Neural cell (in vitro differentiated cells): ENCODE data around the gene ATP8B3. TPM values are rescaled to one million over a fixed set of nuclear protein-coding genes. Genes with fewer than 3 reads are reported as not detected.

Experiments
- H2AFZ ChIP-seq: fragments of 200-600, 300-800 bp; sonication (generic), shearing (Covaris generic); 2 replicates; pipeline ENCODE4 v1.6.0; 2014; ENCODE audit warnings: low read depth, mild to moderate bottlenecking, antibody characterized with exemption, low read length, moderate library complexity
- H3F3A ChIP-seq: fragments of 200-600 bp; shearing (Covaris generic); 2 replicates; pipeline ENCODE4 v1.6.1; 2016; ENCODE audit warnings: mild to moderate bottlenecking, moderate library complexity, mixed read lengths, antibody characterized with exemption, low read length; ENCODE audit not compliant: insufficient read depth, poor library complexity, severe bottlenecking
- H3K27ac ChIP-seq: fragments of 200-600, 300-800 bp; sonication (generic), shearing (Covaris generic); 2 replicates; pipeline ENCODE4 v1.5.1; 2014; ENCODE audit warnings: mild to moderate bottlenecking, low read length, moderate library complexity
- H3K27me3 ChIP-seq: fragments of 300-800, 200-600 bp; sonication (generic), shearing (Covaris generic); 2 replicates; pipeline ENCODE4 v1.6.0; 2014; ENCODE audit warnings: mild to moderate bottlenecking, low read depth, low read length, moderate library complexity; ENCODE audit not compliant: insufficient read depth
- H3K36me3 ChIP-seq: fragments of 300-800, 200-600 bp; sonication (generic), shearing (Covaris generic); 2 replicates; pipeline ENCODE4 v1.5.1; 2014; ENCODE audit warnings: mild to moderate bottlenecking, antibody characterized with exemption, low read length, moderate library complexity; ENCODE audit not compliant: insufficient read depth
- H3K4me2 ChIP-seq: fragments of 300-800, 200-600 bp; sonication (generic), shearing (Covaris generic); 2 replicates; pipeline ENCODE4 v1.6.0; 2014; ENCODE audit warnings: mild to moderate bottlenecking, low read length
- H3K4me3 ChIP-seq: fragments of 300-800, 200-600 bp; sonication (generic), shearing (Covaris generic); 2 replicates; pipeline ENCODE4 v1.5.1; 2014; ENCODE audit warnings: mild to moderate bottlenecking, low read length, moderate library complexity
- H3K79me2 ChIP-seq: fragments of 200-600 bp; shearing (Covaris generic); replicated peaks from 2 replicates; pipeline ENCODE4 v1.6.0; 2014; ENCODE audit warnings: mild to moderate bottlenecking, low read length, moderate library complexity; ENCODE audit not compliant: insufficient read depth
- H3K9ac ChIP-seq: fragments of 300-800, 200-600 bp; sonication (generic), shearing (Covaris generic); 2 replicates; pipeline ENCODE4 v1.6.1; 2016; ENCODE audit warnings: mild to moderate bottlenecking, low read length, mixed read lengths
- H3K9me2 ChIP-seq: fragments of 200-600 bp; shearing (Covaris generic); 2 replicates; pipeline ENCODE4 v1.6.1; 2016; ENCODE audit warnings: mild to moderate bottlenecking, low read length, mixed read lengths; ENCODE audit not compliant: insufficient read depth
- H3K9me3 ChIP-seq: fragments of 200-600, 300-800 bp; sonication (generic), shearing (Covaris generic); 2 replicates; pipeline ENCODE4 v1.6.1; 2016; ENCODE audit warnings: mild to moderate bottlenecking, mixed run types, low read length, moderate library complexity, mixed read lengths
- H4K20me1 ChIP-seq: fragments of 200-600 bp; shearing (Covaris generic); 2 replicates; pipeline ENCODE4 v1.6.1; 2016; ENCODE audit warnings: mild to moderate bottlenecking, mixed run types; ENCODE audit not compliant: insufficient read depth
- EP300 ChIP-seq: fragments of 450-650 bp; conservative IDR thresholded peaks from 2 replicates; pipeline ENCODE4 v1.6.1; 2014; ENCODE audit warnings: antibody characterized with exemption, mild to moderate bottlenecking, moderate library complexity; ENCODE audit not compliant: poor library complexity, severe bottlenecking
- EZH2 ChIP-seq: fragments of 200-600, 300-800 bp; shearing (Covaris generic), sonication (generic); IDR thresholded peaks from 2 replicates; pipeline ENCODE4 v1.6.1; 2014; ENCODE audit warnings: antibody characterized with exemption, low read length, borderline replicate concordance, mild to moderate bottlenecking; ENCODE audit not compliant: insufficient read depth, poor library complexity, severe bottlenecking
- MXI1 ChIP-seq: fragments of 450-650 bp; conservative IDR thresholded peaks from 2 replicates; pipeline ENCODE4 v1.6.1; 2014; ENCODE audit warnings: antibody characterized with exemption, mild to moderate bottlenecking; ENCODE audit not compliant: poor library complexity, severe bottlenecking
- POLR2AphosphoS5 ChIP-seq: IDR thresholded peaks from 2 replicates; pipeline ENCODE4 v1.6.1; 2012
- RAD21 ChIP-seq: fragments of 450-650 bp; conservative IDR thresholded peaks from 2 replicates; pipeline ENCODE4 v1.6.1; 2014; ENCODE audit warnings: antibody characterized with exemption, mild to moderate bottlenecking, moderate library complexity
- REST ChIP-seq: IDR thresholded peaks from 2 replicates; pipeline ENCODE4 v1.6.1; 2012; ENCODE audit warnings: borderline replicate concordance
- SMC3 ChIP-seq: fragments of 450-650 bp; conservative IDR thresholded peaks from 2 replicates; pipeline ENCODE4 v1.6.1; 2014; ENCODE audit warnings: antibody characterized with exemption, mild to moderate bottlenecking, moderate library complexity; ENCODE audit not compliant: poor library complexity
- TAF1 ChIP-seq: IDR thresholded peaks from 2 replicates; pipeline ENCODE4 v1.6.1; 2012; ENCODE audit warnings: low read depth
- polyA plus RNA-seq: library from polyadenylated mRNA; depleted of rRNA; stranded (reverse); fragments of >200 nt; gene quantifications from 2 replicates; pipeline ENCODE4 v1.2.3, GENCODE V29; 2014
- TF ChIP-seq, protein P1 (sequence below): fragments of 450-650 bp; IDR thresholded peaks from 2 replicates; pipeline ENCODE4 v1.5.1; 2014; ENCODE audit warnings: antibody characterized with exemption, mild to moderate bottlenecking, moderate library complexity; ENCODE audit not compliant: poor library complexity, severe bottlenecking

The ATP8B3 gene
- polyA plus RNA-seq, 1 donor from 2014 or later: 1.5 TPM

GRCh38 chr19:1765232-1765903, 46.7 kb downstream of the ATP8B3 start:
- Histone ChIP-seq H2AFZ (no peak overlapping the region), H3F3A (no peaks in the 10 kb centered on the region), H3K4me3 (no peak overlapping the region), H3K4me2 (no peak overlapping the region), H3K36me3 (no peaks in the 10 kb centered on the region), H3K27me3 (peaks cover 100% of the 10 kb centered on the region), H3K27ac (no peak overlapping the region), H3K9ac (no peak overlapping the region), H4K20me1 (no peaks in the 10 kb centered on the region), H3K9me3 (no peaks in the 10 kb centered on the region), H3K9me2 (no peaks in the 10 kb centered on the region), H3K79me2 (no peaks in the 10 kb centered on the region)
- no peak for TF ChIP-seq POLR2AphosphoS5
- TF ChIP-seq, protein P1, sequence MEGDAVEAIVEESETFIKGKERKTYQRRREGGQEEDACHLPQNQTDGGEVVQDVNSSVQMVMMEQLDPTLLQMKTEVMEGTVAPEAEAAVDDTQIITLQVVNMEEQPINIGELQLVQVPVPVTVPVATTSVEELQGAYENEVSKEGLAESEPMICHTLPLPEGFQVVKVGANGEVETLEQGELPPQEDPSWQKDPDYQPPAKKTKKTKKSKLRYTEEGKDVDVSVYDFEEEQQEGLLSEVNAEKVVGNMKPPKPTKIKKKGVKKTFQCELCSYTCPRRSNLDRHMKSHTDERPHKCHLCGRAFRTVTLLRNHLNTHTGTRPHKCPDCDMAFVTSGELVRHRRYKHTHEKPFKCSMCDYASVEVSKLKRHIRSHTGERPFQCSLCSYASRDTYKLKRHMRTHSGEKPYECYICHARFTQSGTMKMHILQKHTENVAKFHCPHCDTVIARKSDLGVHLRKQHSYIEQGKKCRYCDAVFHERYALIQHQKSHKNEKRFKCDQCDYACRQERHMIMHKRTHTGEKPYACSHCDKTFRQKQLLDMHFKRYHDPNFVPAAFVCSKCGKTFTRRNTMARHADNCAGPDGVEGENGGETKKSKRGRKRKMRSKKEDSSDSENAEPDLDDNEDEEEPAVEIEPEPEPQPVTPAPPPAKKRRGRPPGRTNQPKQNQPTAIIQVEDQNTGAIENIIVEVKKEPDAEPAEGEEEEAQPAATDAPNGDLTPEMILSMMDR: no peak
- no peak for TF ChIP-seq MXI1
- TF ChIP-seq EZH2: no peak
- TF ChIP-seq SMC3: no peak
- no peak for TF ChIP-seq TAF1
- TF ChIP-seq EP300: no peak
- TF ChIP-seq RAD21: no peak
- no peak for TF ChIP-seq REST

- Histone ChIP-seq H3K36me3 (no peaks in the 10 kb centered on the region), H3F3A (no peaks in the 10 kb centered on the region), H3K9ac (no peak overlapping the region), H3K79me2 (no peaks in the 10 kb centered on the region), H3K4me2 (no peak overlapping the region), H3K9me3 (no peaks in the 10 kb centered on the region), H3K27ac (no peak overlapping the region), H4K20me1 (no peaks in the 10 kb centered on the region), H2AFZ (no peak overlapping the region), H3K9me2 (no peaks in the 10 kb centered on the region), H3K27me3 (peaks cover 100% of the 10 kb centered on the region), H3K4me3 (no peak overlapping the region)
- TF ChIP-seq EZH2 (peak; percentile 25), REST (no peak), EP300 (no peak), TAF1 (no peak)
Observed at GRCh38 chr19:1764729-1765128, 47.3 kb downstream of the ATP8B3 start.
